Liver (tissue), 3 donors: ENCODE results near the gene CYP2A13.
"Not testable (repeated sequence)": the region's sequence is repeated elsewhere in the genome, so short reads cannot be mapped to it uniquely, and the experiment has no call there.

ENCODE experiments used
- ATF3 ChIP-seq: IDR thresholded peaks from 2 replicates; pipeline ENCODE4 v1.6.1; 2016; ENCODE audit warnings: antibody characterized with exemption
- SP1 ChIP-seq: IDR thresholded peaks from 2 replicates; pipeline ENCODE4 v1.6.1; 2018; ENCODE audit warnings: antibody characterized with exemption, mild to moderate bottlenecking
- TF ChIP-seq, protein P1 (sequence below): fragments of 150-350 bp; IDR thresholded peaks from 2 replicates; pipeline ENCODE4 v1.5.1; 2017; ENCODE audit warnings: improper control_type of control experiment, low read depth, low read length; ENCODE audit not compliant: missing input control
- TF ChIP-seq, protein P2 (sequence below): IDR thresholded peaks from 2 replicates; pipeline ENCODE4 v1.6.1; 2016; ENCODE audit warnings: antibody characterized with exemption, mild to moderate bottlenecking
- TF ChIP-seq, protein P3 (sequence below): IDR thresholded peaks from 2 replicates; pipeline ENCODE4 v1.6.1; 2016; ENCODE audit warnings: antibody characterized with exemption
- donor health status: healthy.
- donor health status: healthy.

GRCh38 chr19:41102210-41102609 lies 14.0 kb downstream of the CYP2A13 start:
- TF ChIP-seq, protein P1, sequence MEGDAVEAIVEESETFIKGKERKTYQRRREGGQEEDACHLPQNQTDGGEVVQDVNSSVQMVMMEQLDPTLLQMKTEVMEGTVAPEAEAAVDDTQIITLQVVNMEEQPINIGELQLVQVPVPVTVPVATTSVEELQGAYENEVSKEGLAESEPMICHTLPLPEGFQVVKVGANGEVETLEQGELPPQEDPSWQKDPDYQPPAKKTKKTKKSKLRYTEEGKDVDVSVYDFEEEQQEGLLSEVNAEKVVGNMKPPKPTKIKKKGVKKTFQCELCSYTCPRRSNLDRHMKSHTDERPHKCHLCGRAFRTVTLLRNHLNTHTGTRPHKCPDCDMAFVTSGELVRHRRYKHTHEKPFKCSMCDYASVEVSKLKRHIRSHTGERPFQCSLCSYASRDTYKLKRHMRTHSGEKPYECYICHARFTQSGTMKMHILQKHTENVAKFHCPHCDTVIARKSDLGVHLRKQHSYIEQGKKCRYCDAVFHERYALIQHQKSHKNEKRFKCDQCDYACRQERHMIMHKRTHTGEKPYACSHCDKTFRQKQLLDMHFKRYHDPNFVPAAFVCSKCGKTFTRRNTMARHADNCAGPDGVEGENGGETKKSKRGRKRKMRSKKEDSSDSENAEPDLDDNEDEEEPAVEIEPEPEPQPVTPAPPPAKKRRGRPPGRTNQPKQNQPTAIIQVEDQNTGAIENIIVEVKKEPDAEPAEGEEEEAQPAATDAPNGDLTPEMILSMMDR = not testable (repeated sequence)
- TF ChIP-seq, protein P2, sequence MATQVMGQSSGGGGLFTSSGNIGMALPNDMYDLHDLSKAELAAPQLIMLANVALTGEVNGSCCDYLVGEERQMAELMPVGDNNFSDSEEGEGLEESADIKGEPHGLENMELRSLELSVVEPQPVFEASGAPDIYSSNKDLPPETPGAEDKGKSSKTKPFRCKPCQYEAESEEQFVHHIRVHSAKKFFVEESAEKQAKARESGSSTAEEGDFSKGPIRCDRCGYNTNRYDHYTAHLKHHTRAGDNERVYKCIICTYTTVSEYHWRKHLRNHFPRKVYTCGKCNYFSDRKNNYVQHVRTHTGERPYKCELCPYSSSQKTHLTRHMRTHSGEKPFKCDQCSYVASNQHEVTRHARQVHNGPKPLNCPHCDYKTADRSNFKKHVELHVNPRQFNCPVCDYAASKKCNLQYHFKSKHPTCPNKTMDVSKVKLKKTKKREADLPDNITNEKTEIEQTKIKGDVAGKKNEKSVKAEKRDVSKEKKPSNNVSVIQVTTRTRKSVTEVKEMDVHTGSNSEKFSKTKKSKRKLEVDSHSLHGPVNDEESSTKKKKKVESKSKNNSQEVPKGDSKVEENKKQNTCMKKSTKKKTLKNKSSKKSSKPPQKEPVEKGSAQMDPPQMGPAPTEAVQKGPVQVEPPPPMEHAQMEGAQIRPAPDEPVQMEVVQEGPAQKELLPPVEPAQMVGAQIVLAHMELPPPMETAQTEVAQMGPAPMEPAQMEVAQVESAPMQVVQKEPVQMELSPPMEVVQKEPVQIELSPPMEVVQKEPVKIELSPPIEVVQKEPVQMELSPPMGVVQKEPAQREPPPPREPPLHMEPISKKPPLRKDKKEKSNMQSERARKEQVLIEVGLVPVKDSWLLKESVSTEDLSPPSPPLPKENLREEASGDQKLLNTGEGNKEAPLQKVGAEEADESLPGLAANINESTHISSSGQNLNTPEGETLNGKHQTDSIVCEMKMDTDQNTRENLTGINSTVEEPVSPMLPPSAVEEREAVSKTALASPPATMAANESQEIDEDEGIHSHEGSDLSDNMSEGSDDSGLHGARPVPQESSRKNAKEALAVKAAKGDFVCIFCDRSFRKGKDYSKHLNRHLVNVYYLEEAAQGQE = not testable (repeated sequence)
- TF ChIP-seq ATF3, SP1: not testable (repeated sequence)
- TF ChIP-seq, protein P3, sequence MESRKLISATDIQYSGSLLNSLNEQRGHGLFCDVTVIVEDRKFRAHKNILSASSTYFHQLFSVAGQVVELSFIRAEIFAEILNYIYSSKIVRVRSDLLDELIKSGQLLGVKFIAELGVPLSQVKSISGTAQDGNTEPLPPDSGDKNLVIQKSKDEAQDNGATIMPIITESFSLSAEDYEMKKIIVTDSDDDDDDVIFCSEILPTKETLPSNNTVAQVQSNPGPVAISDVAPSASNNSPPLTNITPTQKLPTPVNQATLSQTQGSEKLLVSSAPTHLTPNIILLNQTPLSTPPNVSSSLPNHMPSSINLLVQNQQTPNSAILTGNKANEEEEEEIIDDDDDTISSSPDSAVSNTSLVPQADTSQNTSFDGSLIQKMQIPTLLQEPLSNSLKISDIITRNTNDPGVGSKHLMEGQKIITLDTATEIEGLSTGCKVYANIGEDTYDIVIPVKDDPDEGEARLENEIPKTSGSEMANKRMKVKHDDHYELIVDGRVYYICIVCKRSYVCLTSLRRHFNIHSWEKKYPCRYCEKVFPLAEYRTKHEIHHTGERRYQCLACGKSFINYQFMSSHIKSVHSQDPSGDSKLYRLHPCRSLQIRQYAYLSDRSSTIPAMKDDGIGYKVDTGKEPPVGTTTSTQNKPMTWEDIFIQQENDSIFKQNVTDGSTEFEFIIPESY = not testable (repeated sequence)
